GM12878 (cell line): ENCODE measurements around the gene SORBS2.

Source experiments
- BHLHE40 ChIP-seq, 2 experiments: fragments of 450-650 bp in 1 of 2; IDR thresholded peaks; 2 replicates each; pipeline ENCODE4 v1.6.1; 2011 to 2017; ENCODE audit warnings: low read depth in 2 of 2, borderline replicate concordance in 1 of 2, improper control_type of control experiment in 1 of 2, low read length in 1 of 2, mild to moderate bottlenecking in 1 of 2
- POLR2A ChIP-seq: IDR thresholded peaks from 2 replicates; pipeline ENCODE4 v1.6.1; 2011; ENCODE audit warnings: low read depth, mild to moderate bottlenecking, low read length
- SIX5 ChIP-seq: IDR thresholded peaks from 2 replicates; pipeline ENCODE4 v1.6.1; 2011; ENCODE audit warnings: mild to moderate bottlenecking, low read depth, low read length, moderate library complexity; ENCODE audit not compliant: severe bottlenecking

DNA sequence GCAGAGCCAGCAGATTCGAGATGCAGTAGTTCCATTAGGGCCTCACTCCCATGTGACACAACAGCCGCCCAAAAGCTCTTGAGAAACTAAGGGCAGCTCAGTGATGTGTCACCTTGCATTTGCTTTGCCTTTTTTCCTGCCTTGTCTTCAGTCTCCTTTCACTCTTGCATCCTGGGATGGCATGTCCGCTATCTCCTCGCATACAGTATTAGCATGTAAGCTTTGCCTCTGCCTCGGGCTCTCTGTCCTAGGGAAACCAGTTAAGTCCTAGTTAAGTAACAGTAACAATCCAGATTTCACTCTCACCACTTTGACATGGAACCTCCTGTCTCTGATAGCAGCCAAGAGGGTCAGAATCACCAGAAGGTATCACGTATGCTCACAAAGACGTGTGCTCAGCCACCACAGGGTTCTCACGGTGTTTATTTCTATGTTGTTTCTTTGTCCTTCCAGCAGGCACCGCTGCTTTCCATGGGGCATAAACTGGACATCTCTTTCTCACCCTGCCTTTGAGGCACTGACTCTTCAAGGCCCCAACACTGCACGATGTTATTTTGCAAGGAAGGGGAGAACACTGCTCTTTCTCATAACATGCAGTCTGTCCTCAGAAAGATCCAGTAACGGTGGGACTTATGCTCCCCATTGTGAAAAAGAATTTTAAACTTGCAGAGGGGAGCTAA lies 26.7 kb upstream of the SORBS2 start:
- TF ChIP-seq POLR2A: no peak
- no peak for TF ChIP-seq BHLHE40 (IDR thresholded peaks at IDR 0.05; ENCODE audit: borderline replicate concordance in 1 of 2, low read depth in 2 of 2, low read length in 1 of 2)
- no peak for TF ChIP-seq SIX5
